GM19455 (cell line): ENCODE data around the gene HIP1.
"Not testable (repeated sequence)": the region's sequence is repeated elsewhere in the genome, so short reads cannot be mapped to it uniquely, and the experiment has no call there.

Experiments
- ATAC-seq: cut with Tn5 transposase; IDR thresholded peaks from one replicate; pipeline ENCODE4 v1.9.1; 2021; ENCODE audit not compliant: unreplicated experiment

The HIP1 gene

DNA sequence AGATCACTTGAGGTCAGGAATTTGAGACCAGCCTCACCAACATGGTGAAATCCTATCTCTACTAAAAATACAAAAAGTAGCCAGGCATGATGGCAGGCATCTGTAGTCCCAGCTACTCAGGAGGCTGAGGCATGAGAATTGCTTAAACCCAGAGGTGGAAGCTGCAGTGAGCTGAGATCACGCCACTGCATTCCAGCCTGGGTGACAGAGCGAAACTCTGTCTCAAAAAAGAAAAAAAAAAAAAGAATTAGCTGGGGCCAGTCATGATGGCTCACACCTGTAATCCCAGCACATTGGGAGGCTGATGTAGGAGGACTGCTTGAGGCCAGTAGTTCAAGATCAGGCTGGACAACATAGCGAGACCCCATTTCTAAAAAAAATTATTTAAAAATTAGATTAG is 21.0 kb downstream of the HIP1 start:
- not testable (repeated sequence) for ATAC-seq

DNA sequence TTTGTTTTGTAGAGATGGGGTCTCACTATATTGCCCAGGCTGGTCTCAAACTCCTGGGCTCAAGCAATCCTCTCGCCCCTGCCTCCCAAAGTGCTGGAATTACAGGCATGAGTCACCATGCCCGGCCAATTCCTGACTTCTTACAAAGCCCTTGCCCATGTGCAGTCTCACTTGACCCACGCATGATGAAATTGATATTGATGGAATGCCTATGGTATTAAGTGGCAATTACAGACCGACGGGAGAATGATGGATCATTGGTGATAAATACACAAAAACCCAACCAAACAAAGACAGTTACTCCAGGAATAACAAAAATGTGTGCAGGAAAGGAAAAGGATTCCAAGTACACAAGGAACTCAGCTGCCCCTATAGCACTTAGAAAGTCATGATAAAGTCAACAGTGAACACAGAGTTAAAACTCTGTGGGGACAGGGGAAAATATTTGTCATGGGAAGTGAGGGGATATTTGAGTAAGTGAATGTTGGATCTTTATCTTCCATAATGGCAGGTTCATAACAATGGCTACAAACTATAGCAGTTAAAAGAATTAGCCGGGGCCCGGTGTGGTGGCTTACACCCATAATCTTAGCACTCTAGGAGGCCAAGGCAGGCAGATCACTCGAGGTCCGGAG is 21.6 kb downstream of the HIP1 start:
- ATAC-seq: no peak

DNA sequence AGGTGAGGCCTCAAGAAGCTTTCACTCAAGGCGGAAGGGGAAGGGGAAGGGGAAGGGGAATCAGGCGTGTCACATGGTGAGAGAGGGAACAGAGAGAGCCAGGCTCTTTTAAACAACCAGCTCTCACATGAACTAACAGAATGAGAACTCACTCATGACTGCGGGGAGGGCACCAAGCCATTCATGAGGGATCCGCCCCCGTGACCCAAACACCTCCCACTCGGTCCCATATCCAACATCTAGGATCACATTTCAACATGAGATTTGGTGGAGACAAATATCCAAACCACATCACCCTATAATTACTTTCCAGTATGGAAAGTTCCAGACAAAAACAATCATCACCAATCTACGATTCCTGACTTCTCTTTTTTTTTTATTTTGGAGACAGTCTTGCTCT is 22.9 kb downstream of the HIP1 start:
- no peak for ATAC-seq

DNA sequence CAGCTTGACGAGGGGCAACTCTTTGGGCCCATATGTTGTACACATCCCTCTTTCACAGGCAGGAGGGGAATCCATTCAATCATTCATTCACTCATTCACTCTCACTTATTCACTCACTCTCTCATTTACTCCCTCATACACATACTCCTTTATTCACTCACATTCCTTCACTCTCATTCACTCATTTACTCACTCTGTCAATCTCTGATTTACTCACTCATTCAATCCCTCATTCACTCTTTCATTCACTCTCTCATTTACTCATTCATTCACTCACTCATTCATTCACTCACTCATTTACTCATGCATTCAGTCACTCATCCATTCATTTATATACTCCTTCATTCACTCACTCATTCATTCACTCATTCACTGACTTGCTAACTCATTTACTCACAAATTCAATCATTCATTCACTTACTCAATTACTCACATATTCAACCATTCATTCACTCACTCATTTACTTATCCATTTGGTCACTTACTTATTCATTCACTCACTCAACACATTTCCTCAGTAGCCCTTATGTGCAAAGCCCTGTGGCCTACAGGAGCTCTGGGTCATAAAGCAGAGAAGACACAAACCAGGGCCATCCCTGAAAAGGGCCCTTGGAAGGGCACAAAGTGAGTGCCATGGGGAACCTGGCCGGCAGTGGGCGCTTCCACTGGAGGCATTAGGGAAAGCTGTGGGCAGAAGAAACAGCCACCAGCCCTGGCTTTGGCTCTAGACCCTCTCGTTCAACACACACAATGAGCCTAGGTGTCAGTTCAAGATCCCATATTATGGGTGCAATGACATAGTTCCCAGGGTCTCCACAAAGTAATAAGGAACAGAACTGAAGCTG is 26.0 kb downstream of the HIP1 start:
- no peak for ATAC-seq

DNA sequence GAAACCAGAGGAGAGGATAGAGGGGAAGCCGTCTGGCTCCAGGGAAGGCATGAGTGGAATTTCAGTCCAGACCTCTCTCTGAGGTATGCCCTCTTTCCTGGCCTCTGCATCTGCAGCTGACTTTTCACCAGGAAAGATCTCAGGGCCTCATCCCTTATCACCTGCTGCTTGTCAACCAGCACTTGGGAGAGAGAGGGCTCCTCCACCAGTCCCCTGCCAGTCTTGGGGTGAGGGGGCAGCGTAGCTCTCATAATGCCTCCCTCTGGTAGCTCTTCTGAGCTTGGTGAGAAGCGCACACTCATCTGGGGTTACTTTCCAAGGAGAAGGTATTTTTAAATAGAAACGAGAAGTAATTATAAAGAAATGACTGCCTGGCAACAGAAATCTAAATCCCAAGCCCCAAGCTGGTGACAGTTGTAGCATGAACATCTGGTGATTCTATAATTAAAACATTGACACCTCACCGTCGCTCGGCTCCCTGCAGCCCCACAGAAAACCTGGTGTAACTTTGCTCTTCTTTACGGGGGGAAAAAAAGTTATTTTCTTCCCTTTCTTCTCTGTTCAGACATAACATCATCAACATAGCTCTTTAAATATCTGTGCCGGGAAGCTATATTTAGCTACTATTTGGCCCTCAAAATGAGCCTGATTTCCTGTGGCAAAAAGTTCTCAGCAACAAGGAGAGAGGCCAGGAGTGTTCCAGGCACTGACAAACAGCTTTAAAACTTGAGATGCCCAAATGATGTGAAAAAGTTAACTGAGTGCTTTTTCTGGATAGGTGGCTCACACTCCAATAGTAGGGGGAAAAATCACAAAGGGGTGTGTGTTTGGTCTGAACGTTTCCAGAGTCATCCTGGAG is 26.9 kb downstream of the HIP1 start:
- no peak for ATAC-seq

DNA sequence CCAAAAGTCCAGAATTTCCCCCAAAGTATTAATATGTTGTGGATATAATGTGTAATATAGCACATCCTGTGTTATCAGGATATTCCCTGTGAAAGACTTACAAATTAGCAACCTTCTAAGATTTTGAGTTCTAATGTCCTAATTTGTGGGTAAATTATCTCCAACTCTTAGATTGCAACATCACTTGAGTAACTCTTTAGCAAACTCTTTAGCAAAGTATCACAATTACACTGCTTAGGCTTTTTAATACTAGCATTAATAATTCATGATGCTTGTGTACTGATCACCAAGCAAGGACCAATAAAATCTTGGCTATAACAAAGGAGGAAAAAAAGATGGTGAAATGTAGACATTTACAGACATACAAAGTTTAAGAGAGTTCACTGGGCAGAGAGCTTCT is 27.7 kb downstream of the HIP1 start:
- no peak for ATAC-seq

DNA sequence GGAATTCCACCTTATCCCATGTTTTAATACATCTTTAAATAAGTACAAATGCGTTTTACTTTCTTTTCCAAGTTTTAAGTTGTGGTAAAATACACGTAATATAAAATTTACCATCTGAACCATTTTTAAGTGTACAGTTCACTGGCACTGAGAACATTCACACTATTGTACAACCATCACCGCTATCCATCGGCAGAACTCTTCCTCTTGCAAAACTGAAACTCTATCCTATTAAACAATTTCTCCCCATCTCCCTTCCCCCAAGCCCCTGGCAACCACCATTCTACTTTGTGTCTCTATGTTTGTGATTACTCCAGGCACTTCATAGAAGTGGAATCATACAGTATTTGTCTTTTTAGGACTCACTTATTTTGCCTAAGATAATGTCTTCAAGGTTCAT is 33.8 kb downstream of the HIP1 start:
- no peak for ATAC-seq

DNA sequence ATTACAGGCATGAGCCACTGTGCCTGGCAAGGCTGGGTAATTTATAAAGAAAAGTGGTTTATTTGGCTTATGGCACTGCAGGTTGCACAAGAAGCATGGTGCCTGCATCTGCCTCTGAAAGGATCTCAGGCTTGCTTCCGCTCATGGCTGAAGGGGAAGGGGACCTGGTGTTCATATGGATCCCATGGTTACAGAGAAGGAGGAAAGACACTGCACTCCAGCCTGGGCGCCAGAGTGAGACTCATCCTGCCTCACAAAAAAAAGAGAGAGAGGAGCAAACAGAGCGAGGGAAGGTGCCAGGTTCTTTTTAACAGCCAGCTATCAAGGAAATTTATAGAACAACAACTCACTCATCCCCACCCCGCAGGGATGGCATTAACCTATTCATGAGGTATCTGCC is 36.2 kb downstream of the HIP1 start:
- ATAC-seq: no peak

DNA sequence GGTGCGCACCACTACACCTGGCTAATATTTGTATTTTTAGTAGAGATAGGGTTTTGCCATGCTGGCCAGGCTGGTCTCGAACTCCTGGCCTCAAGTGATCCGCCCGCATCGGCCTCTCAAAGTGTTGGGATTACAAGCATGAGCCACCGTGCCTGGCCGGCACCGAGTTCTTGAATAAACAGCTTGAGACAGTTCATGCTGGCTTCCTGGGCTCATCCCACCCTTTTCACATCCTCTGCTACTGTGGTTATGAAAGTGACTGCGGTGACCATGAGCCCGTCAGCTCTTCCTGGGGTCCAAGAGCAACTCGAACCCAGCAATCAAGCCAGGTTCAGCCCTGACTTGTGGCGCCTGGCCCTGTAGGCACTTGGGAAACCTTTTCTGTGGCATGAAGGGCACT is 38.7 kb downstream of the HIP1 start:
- no peak for ATAC-seq

DNA sequence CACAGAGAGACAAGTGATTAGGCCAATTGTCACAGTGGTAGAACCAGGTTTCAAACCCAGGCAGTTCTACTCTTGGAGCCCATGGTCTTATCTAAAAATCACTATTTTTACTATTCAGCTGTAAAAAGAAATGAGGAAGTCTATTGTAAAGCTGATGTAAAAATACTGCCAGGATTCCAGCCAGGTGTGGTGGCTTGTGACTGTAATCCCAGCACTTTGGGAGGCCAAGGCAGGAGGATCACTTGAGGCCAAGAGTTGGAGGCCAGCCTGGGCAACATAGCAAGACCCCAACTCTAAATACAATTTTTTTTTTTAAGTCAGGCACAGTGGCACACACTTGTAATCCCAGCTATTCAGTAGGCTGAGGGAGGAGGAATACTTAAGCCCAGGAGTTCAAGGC is 40.4 kb downstream of the HIP1 start:
- ATAC-seq: no peak

DNA sequence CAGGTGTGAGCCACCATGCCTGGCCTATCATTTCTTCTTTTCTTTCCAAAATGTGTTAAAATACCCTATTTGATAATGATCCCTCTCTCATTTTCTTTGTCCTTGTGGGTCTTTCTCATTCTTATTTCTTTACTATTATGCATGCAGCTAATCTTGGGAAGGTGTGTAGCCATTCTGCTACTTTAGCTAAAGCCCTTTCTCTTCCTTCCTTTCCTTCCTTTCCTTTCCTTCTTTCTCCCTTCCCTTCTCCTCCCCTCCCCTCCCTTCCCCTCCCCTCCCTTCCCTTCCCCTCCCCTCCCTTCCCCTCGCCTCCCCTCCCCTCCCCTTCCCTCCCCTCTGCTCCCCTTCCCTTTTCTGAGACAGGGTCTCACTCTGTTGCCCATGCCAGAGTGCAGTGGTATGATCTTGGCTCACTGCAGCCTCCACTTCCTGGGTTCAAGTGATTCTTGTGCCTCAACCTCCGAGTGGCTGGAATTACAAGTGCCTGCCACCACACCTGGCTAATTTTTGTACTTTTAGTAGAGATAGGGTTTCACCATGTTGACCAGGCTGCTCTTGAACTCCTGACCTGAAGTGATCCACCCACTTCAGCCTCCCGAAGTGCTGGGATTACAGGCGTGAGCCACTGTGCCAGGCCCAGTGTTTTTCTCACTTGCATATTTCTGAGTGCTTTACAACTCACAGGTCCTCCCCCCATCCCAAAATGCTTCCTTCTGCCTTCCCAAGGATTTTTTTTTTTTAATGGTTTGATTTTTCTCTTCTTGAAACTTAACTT is 42.3 kb downstream of the HIP1 start:
- ATAC-seq: no peak

DNA sequence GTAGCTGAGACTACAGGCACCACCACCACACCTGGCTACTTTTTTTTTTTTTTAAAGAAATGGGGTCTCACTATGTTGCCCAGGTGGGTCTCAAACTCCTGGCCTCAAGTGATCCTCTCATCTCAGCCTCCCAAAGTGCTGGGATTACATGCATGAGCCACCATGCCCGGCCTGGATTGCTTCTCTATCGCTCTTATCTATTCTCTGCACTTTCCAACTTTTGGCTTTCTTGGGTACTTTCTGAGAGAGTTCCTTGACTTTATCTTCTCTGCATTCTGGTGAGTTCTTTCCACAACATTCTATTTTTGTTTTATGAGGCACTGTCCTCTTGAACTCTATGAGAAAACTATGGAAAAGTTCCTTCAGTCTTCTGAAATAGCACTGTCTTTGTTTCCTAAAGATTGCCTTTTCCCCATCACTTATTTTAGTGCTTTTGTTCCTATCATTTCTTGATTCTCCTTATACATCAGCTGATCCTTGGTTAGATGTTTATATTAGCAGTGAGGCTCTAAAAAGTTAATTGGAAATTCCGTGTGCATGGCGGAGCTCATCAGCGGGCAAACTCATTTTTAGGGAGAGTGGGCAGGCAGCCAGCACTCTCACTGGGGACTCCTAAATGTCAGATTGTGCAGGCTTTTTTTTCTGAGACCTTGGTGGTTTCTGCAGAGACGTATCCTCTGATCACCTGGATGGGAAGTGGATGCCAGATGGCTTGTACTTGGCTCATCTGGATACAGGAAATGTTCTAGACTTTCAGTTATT is 43.9 kb downstream of the HIP1 start:
- ATAC-seq: no peak

DNA sequence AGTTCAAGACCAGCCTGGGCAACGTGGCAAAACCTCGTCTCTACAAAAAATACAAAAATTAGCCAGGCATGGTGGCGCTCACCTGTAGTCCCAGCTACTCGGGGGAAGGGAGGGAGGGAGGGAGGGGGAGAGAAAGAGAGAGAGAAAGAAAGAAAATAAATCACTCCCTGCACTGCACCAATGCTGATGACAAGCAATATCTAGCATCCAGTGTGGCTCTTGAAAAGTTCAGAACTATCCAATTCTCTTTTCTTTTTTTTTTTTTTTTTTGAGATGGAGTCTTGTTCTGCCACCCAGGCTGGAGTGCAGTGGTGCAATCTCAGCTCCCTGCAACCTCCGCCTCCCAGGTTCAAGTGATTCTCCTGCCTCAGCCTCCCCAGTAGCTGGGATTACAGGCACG is 45.1 kb downstream of the HIP1 start:
- ATAC-seq: not testable (repeated sequence)

DNA sequence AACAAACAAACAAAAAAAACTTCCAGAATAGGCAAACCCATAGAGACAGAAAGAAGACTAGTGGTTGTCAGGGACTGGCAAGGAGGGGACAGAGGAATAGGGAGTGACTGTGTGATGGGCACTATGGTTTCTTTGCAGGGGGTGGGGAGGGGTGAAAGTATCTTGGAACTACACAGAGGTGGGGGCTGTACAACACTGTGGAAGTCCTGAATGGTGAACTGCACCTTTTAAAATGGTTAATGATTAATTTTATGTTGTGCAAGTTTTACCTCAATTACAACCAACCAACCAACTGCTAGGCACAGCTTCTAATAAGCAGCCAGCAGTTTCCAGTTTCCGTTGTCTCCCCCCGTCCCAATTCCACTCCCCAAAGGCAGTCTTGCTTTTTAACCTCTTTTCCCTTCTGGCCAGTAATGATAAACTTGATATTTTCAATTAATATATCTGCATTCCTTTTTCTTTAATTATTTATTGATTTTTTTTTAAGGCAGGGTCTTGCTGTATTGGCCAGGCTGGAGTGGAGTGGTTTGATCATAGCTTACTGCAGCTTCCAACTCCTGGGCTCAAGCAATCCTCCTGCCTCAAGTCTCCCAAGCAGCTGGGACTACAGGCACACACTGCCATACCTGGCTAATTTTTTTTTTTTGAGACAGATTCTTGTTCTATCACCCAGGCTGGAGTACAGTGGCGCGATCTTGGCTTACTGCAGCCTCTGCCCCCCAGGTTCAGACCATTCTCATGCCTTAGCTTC is 46.8 kb downstream of the HIP1 start:
- no peak for ATAC-seq

DNA sequence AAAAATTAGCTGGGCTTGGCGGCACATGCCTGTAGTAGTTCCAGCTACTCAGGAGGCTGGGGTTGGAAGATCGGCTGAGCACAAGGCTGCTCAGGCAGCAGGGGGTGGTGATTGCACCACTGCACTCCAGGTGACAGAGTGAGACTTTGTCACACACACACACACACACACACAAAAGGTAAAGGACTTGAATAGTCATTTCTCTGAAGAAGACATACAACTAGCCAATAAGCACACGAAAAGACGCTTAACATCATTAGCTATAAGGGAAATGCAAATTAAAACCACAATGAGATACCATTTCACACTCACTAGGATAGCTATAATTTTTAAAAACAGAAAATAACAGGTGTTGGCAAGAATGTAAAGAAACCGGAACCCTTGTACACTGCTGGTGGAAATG is 48.6 kb downstream of the HIP1 start:
- no peak for ATAC-seq

DNA sequence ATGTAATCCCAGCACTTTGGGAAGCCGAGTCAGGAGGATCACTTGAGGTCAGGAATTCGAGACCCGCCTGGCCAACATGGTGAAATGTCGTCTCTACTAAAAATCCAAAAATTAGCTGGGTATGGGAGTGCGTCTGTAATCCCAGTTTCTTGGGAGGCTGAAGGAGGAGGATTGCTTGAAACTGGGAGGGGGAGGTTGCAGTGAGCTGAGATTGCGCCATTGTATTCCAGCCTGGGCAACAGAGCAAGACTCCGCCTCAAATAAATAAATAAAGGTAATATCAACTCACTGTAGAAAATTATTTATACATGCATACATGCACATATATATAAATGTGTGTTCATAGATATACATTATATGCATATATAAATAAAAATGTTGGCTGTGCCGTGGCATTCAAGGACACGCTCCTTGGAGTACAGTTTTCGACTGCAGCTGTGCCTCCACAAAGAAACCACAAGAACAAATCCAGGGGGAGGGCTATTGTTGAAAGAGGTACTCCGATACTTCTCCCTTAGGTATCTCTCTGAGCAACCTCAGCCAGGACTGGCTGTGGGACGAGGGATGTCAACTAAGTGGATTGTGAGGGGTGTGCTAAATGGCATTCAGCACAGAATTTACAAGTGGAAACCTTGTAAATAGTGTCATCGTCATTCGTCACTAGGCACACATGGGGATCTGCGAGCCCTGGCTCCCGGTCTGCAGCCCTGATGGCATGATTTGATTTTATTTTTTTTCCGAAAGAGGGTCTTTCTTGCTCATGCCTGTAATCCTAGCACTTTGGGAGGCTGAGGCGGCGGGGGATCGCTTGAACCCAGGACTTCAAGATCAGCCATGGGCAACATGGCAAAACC is 49.3 kb downstream of the HIP1 start:
- no peak for ATAC-seq

DNA sequence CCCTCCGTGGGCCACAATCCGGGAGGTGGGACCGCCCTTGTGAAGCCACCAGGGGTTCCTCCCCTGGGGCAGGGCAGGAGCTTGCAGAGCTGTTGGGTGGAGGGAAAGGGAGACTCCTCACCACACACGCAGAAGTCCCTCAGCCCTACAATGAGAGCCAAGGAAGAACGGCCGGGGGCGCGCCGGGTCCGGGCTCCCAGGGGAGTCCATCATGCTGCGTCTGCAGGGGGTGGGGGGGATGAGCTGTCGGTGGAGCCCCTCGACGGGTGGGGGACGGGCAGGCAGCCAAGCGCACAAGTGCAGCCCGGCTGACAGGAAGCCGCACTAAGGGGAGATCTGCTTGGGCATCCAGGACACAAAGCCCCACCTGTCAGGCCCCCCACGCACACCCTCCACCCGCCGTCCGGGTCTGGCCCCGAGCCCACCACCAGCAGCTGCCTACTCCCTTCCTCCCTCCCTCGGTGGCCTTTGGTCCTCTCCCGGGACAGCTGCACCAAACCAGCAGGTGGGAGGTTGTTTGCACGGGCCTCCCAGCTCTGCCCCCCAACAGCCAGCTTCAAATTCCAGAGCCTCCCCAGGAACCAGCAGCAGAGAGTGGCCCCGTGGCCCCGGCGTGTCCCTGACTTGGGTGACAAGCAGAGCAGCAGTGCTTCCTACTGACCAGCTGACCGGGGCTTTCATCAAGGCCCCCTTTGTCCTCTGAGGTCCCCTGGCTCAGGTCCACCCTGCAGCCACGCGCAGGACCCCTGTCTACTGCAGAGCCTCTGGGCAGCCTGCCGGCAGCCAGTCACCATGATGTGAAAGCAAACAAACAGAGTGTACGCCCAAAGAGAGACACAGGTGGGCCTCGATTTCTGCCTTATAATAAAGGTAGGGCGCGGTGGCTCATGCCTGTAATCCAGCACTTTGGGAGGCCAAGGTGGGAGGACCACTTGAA is 50.3 kb downstream of the HIP1 start:
- ATAC-seq: no peak
